SU-DHL-6 (cell line): ENCODE measurements around the gene ALDH1A1.

Experiments used
- H2AFZ ChIP-seq: fragments of 200-600 bp; sonication (generic); 2 replicates; pipeline ENCODE4 v1.6.1; 2014; ENCODE audit warnings: low read depth, mild to moderate bottlenecking, moderate library complexity, mixed read lengths, antibody characterized with exemption, low read length; ENCODE audit not compliant: severe bottlenecking
- H3F3A ChIP-seq: fragments of 200-600 bp; shearing (Covaris generic); 2 replicates; pipeline ENCODE4 v1.6.0; 2016; ENCODE audit warnings: antibody characterized with exemption, mild to moderate bottlenecking; ENCODE audit not compliant: insufficient read depth
- H3K27ac ChIP-seq: fragments of 200-600 bp; sonication (generic); 2 replicates; pipeline ENCODE4 v1.5.1; 2016; ENCODE audit warnings: low read depth, mild to moderate bottlenecking, low read length, moderate library complexity, mixed read lengths
- H3K27me3 ChIP-seq: fragments of 200-600 bp; sonication (generic), shearing (Covaris generic); 2 replicates; pipeline ENCODE4 v1.6.0; 2014; ENCODE audit warnings: mild to moderate bottlenecking, low read length
- H3K36me3 ChIP-seq: fragments of 200-600 bp; sonication (generic); 2 replicates; pipeline ENCODE4 v1.6.1; 2014; ENCODE audit warnings: mild to moderate bottlenecking, low read length, mixed read lengths
- H3K4me2 ChIP-seq: fragments of 300-600, 200-600 bp; shearing (Covaris generic), sonication (generic); 2 replicates; pipeline ENCODE4 v1.6.0; 2014; ENCODE audit warnings: low read length, low read depth, mild to moderate bottlenecking; ENCODE audit not compliant: poor library complexity, severe bottlenecking
- H3K4me3 ChIP-seq: fragments of 200-600 bp; sonication (generic); 2 replicates; pipeline ENCODE4 v1.5.1; 2014; ENCODE audit warnings: antibody characterized with exemption, low read length, mild to moderate bottlenecking, mixed read lengths; ENCODE audit not compliant: insufficient read depth, poor library complexity, severe bottlenecking
- H3K79me2 ChIP-seq: fragments of 200-600 bp; sonication (generic); 2 replicates; pipeline ENCODE4 v1.6.1; 2014; ENCODE audit warnings: mild to moderate bottlenecking, low read length, moderate library complexity; ENCODE audit not compliant: insufficient read depth
- H3K9ac ChIP-seq: fragments of 200-600 bp; sonication (generic); 2 replicates; pipeline ENCODE4 v1.7.0; 2014; ENCODE audit warnings: mild to moderate bottlenecking, low read length
- H3K9me2 ChIP-seq: fragments of 200-600 bp; sonication (generic); replicated peaks from 2 replicates; pipeline ENCODE4 v1.6.1; 2014; ENCODE audit warnings: low read length; ENCODE audit not compliant: insufficient read depth
- H3K9me3 ChIP-seq: fragments of 200-600 bp; sonication (generic); 2 replicates; pipeline ENCODE4 v1.6.1; 2014; ENCODE audit warnings: low read length, mixed read lengths; ENCODE audit not compliant: insufficient read depth
- H4K20me1 ChIP-seq: fragments of 200-600 bp; sonication (generic); 2 replicates; pipeline ENCODE4 v1.6.1; 2014; ENCODE audit warnings: low read depth, mild to moderate bottlenecking, antibody characterized with exemption, low read length, moderate library complexity, mixed read lengths
- EZH2phosphoT487 ChIP-seq: fragments of 200-600 bp; sonication (generic), shearing (Covaris generic); conservative IDR thresholded peaks from 2 replicates; pipeline ENCODE4 v1.6.1; 2018; ENCODE audit warnings: mild to moderate bottlenecking, antibody characterized with exemption, low read length, moderate library complexity, mixed read lengths
- TF ChIP-seq, protein P1 (sequence below): fragments of 200-600 bp; sonication (generic); IDR thresholded peaks from one replicate; pipeline ENCODE4 v1.5.1; 2017; ENCODE audit warnings: antibody characterized with exemption, mild to moderate bottlenecking, low read length, moderate library complexity; ENCODE audit not compliant: insufficient read depth, poor library complexity, severe bottlenecking

Gene ALDH1A1

DNA sequence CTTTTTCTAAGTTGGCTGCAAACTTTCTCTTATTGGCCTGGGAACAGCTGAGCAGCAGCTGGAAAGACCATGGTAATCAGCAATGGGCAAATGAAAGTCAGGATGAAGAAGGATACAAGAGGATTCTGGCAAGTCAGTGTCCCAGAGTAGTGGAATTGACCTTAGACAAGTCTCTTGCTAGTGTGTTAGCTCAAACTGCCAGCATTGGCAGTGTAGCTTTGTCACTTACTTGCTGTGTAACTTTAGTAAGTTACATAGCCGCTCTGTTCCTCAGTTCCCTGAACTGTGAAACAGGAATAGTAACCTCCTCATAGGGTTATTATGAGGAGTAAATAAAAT is 3.6 kb downstream of the ALDH1A1 start:
- Histone ChIP-seq H3K9me2 (no peaks in the 10 kb centered on the region), H3K9ac (no peak overlapping the region), H2AFZ (no peak overlapping the region), H3K79me2 (no peaks in the 10 kb centered on the region), H3K9me3 (no peaks in the 10 kb centered on the region), H3K4me2 (no peak overlapping the region), H3K27ac (no peak overlapping the region), H3K4me3 (no peak overlapping the region), H3K36me3 (no peaks in the 10 kb centered on the region), H3K27me3 (no peaks in the 10 kb centered on the region), H4K20me1 (no peaks in the 10 kb centered on the region), H3F3A (no peaks in the 10 kb centered on the region)
- no peak for TF ChIP-seq EZH2phosphoT487
- TF ChIP-seq, protein P1, sequence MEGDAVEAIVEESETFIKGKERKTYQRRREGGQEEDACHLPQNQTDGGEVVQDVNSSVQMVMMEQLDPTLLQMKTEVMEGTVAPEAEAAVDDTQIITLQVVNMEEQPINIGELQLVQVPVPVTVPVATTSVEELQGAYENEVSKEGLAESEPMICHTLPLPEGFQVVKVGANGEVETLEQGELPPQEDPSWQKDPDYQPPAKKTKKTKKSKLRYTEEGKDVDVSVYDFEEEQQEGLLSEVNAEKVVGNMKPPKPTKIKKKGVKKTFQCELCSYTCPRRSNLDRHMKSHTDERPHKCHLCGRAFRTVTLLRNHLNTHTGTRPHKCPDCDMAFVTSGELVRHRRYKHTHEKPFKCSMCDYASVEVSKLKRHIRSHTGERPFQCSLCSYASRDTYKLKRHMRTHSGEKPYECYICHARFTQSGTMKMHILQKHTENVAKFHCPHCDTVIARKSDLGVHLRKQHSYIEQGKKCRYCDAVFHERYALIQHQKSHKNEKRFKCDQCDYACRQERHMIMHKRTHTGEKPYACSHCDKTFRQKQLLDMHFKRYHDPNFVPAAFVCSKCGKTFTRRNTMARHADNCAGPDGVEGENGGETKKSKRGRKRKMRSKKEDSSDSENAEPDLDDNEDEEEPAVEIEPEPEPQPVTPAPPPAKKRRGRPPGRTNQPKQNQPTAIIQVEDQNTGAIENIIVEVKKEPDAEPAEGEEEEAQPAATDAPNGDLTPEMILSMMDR, result no peak

DNA sequence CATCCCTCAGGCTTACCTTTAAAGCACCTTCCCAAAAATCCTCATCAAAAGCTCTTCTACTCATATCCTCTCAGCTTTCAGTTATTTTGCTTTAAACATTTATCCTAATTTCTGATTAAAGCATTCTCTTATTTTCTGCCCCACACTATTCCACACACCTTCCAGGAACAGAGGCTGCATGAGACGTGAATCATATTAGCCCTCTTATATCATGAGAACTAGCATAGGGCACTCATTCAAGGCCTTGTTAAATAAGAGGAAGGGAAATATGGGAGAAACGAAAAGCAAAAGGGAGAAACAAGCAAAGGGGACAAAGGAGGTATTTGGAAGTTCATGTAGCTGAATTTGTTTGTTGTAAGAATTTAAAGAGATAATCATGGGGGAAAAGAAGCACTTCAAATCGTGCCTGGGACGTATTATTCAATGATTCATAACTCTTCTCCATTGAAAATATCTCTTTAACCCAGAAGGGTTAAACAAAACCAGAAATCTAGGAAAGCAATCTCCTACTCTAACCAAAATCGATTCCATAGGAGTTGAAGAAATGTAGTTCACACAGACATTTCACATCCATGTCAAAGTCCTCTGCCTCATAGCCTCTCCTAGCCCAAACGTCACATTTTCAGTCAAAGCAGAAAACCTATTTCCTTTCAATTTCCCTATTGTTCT is 4.1 kb downstream of the ALDH1A1 start:
- Histone ChIP-seq H3K36me3 (no peaks in the 10 kb centered on the region), H3K27ac (no peak overlapping the region), H3K9ac (no peak overlapping the region), H3K9me2 (no peaks in the 10 kb centered on the region), H3F3A (no peaks in the 10 kb centered on the region), H3K79me2 (no peaks in the 10 kb centered on the region), H3K27me3 (no peaks in the 10 kb centered on the region), H2AFZ (no peak overlapping the region), H3K9me3 (no peaks in the 10 kb centered on the region), H3K4me3 (no peak overlapping the region), H4K20me1 (no peaks in the 10 kb centered on the region), H3K4me2 (no peak overlapping the region)
- TF ChIP-seq, protein P1, result no peak
- no peak for TF ChIP-seq EZH2phosphoT487

DNA sequence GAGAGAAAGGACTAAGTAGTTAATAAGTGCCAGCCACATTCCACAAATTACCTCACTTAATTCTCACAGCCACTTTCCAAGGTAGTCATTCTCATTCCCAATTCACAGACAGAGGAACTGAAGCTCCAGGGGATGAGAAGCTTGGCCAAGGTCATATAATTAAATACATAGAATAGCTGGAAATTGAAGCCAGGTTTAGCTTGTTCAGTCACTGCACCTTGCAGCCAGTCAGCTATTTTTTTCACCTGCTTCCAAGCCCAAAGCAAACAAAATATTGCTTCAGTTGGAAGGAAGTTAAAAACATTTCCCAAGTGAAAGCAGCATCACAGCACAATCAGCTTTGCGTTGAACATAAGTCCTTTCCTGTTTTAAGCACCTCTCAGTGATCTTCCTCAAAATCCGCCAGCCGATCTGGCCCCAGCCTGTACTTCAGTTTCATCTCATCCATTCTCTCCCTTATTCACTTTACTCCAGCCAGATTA is 4.8 kb downstream of the ALDH1A1 start:
- Histone ChIP-seq H3K79me2 (no peaks in the 10 kb centered on the region), H3K9ac (no peak overlapping the region), H3K9me3 (no peaks in the 10 kb centered on the region), H3K9me2 (no peaks in the 10 kb centered on the region), H4K20me1 (no peaks in the 10 kb centered on the region), H3K27ac (no peak overlapping the region), H3F3A (no peaks in the 10 kb centered on the region), H2AFZ (no peak overlapping the region), H3K27me3 (no peaks in the 10 kb centered on the region), H3K36me3 (no peaks in the 10 kb centered on the region), H3K4me2 (no peak overlapping the region), H3K4me3 (no peak overlapping the region)
- TF ChIP-seq, protein P1, result no peak
- TF ChIP-seq EZH2phosphoT487, result no peak
